Panc1 (cell line): ENCODE measurements around the gene BIK. TPM values are rescaled to one million over a fixed set of nuclear protein-coding genes. Genes with fewer than 3 reads are reported as not detected.

ENCODE experiments used
- ATAC-seq: fragments of 200-7000 bp; cut with Tn5 transposase; 2 replicates; pipeline ENCODE4 v1.9.1; 2020; ENCODE audit warnings: mild to moderate bottlenecking, moderate library complexity
- BruUV-seq: library from RNA; stranded (reverse); fragments of 400-500 nt; replicated peaks from 2 replicates; lab custom pipeline; 2021; lab: Mats Ljungman, UMichigan
- CTCF ChIA-PET: fragments of 300-600 bp; sonication (Branson Sonifier 250); formaldehyde crosslinking; loops from one replicate; lab custom pipeline; 2022; ENCODE audit warnings: antibody characterized with exemption; lab: Charles Lee
- POLR2A ChIA-PET: fragments of 300-600 bp; sonication (Branson Sonifier 250); formaldehyde crosslinking; loops from one replicate; lab custom pipeline; 2022; ENCODE audit warnings: antibody characterized with exemption; lab: Charles Lee
- DNase-seq: peaks from one replicate; pipeline ENCODE4 v3.0.0-alpha.2; 2010; ENCODE audit warnings: low read depth, low spot score
- H3K27ac ChIP-seq: 2 replicates; pipeline ENCODE4 v1.5.1; 2011; ENCODE audit warnings: mild to moderate bottlenecking, low read length, inconsistent platforms
- H3K27me3 ChIP-seq: fragments of 200-500 bp; sonication (Bioruptor generic); 2 replicates; pipeline ENCODE4 v1.6.0; 2014; ENCODE audit warnings: low read length, inconsistent platforms; ENCODE audit not compliant: control insufficient read depth, insufficient read depth
- H3K36me3 ChIP-seq: fragments of 200-500 bp; sonication (Bioruptor generic); 2 replicates; pipeline ENCODE4 v1.5.1; 2014; ENCODE audit warnings: inconsistent platforms, mild to moderate bottlenecking, low read length, moderate library complexity; ENCODE audit not compliant: control insufficient read depth, insufficient read depth
- H3K4me1 ChIP-seq: 2 replicates; pipeline ENCODE4 v1.5.1; 2011; ENCODE audit warnings: inconsistent platforms, mild to moderate bottlenecking, low read length, moderate library complexity; ENCODE audit not compliant: control insufficient read depth, insufficient read depth
- H3K4me3 ChIP-seq, 2 experiments: 2 replicates each; pipeline ENCODE4 v1.5.1; 2011 to 2012; ENCODE audit warnings: low read depth in 2 of 2, low read length in 2 of 2, mild to moderate bottlenecking in 2 of 2, inconsistent platforms in 1 of 2, moderate library complexity in 1 of 2
- H3K9me3 ChIP-seq: fragments of 200-500 bp; sonication (Bioruptor generic); 2 replicates; pipeline ENCODE4 v1.5.1; 2014; ENCODE audit warnings: low read depth, mild to moderate bottlenecking, inconsistent platforms, low read length, moderate library complexity; ENCODE audit not compliant: control insufficient read depth, insufficient read depth
- POLR2AphosphoS5 ChIP-seq: IDR thresholded peaks from 2 replicates; pipeline ENCODE4 v1.6.1; 2012; ENCODE audit warnings: mild to moderate bottlenecking, low read depth, low read length, moderate library complexity
- SIN3A ChIP-seq: IDR thresholded peaks from 2 replicates; pipeline ENCODE4 v1.6.1; 2012; ENCODE audit warnings: low read depth, mild to moderate bottlenecking, low read length, moderate library complexity, borderline replicate concordance; ENCODE audit not compliant: insufficient read depth
- TCF7L2 ChIP-seq: IDR thresholded peaks from 2 replicates; pipeline ENCODE4 v1.6.1; 2011; ENCODE audit warnings: mild to moderate bottlenecking, low read depth, low read length, inconsistent platforms
- in situ Hi-C: cut with HindIII; loops from 2 replicates; pipeline ENCODE4 v1.10.0; 2016; ENCODE audit warnings: low sequenced_read_pairs, low pct_unique_long_range_greater_than_20kb
- intact Hi-C: fragments of 100-400 bp; cut with micrococcal nuclease; formaldehyde crosslinking; loops from one replicate; pipeline ENCODE4 v1.10.0; 2022; ENCODE audit not compliant: unreplicated experiment
- total RNA-seq: library from RNA; stranded (reverse); gene quantifications from one replicate; pipeline ENCODE4 v1.2.1, GENCODE V29; 2021; ENCODE audit not compliant: unreplicated experiment
- TF ChIP-seq, protein P1 (sequence below): fragments of 450-650 bp; IDR thresholded peaks from 2 replicates; pipeline ENCODE4 v1.5.1; 2017; ENCODE audit warnings: mild to moderate bottlenecking
- TF ChIP-seq, protein P2 (sequence below), 2 experiments: IDR thresholded peaks; 2 replicates each; pipeline ENCODE4 v1.6.1; 2011 to 2012; ENCODE audit warnings: low read depth in 2 of 2, control low read depth in 1 of 2, low read length in 1 of 2, mild to moderate bottlenecking in 1 of 2, moderate library complexity in 1 of 2; ENCODE audit not compliant: insufficient read depth in 1 of 2

The BIK gene
- total RNA-seq, 1 experiment from 2014 or later: 0.18 TPM

- Histone ChIP-seq H3K9me3 (no peaks in the 10 kb centered on the region), H3K4me3 (peak overlapping the region; percentile 55 to 62), H3K4me1 (peaks cover 6% of the 10 kb centered on the region; the same call in 1 of the 2 replicates), H3K36me3 (no peaks in the 10 kb centered on the region), H3K27ac (peak overlapping the region; percentile 88), H3K27me3 (no peaks in the 10 kb centered on the region)
- DNase-seq (no peak), ATAC-seq (peak; percentile 82)
- TF ChIP-seq SIN3A: 0 out of 2 replicates have a peak, but pooled peaks have one; percentile 35
- TF ChIP-seq, protein P1, sequence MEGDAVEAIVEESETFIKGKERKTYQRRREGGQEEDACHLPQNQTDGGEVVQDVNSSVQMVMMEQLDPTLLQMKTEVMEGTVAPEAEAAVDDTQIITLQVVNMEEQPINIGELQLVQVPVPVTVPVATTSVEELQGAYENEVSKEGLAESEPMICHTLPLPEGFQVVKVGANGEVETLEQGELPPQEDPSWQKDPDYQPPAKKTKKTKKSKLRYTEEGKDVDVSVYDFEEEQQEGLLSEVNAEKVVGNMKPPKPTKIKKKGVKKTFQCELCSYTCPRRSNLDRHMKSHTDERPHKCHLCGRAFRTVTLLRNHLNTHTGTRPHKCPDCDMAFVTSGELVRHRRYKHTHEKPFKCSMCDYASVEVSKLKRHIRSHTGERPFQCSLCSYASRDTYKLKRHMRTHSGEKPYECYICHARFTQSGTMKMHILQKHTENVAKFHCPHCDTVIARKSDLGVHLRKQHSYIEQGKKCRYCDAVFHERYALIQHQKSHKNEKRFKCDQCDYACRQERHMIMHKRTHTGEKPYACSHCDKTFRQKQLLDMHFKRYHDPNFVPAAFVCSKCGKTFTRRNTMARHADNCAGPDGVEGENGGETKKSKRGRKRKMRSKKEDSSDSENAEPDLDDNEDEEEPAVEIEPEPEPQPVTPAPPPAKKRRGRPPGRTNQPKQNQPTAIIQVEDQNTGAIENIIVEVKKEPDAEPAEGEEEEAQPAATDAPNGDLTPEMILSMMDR: no peak
- no peak for TF ChIP-seq POLR2AphosphoS5
- TF ChIP-seq TCF7L2: no peak
- TF ChIP-seq, protein P2, sequence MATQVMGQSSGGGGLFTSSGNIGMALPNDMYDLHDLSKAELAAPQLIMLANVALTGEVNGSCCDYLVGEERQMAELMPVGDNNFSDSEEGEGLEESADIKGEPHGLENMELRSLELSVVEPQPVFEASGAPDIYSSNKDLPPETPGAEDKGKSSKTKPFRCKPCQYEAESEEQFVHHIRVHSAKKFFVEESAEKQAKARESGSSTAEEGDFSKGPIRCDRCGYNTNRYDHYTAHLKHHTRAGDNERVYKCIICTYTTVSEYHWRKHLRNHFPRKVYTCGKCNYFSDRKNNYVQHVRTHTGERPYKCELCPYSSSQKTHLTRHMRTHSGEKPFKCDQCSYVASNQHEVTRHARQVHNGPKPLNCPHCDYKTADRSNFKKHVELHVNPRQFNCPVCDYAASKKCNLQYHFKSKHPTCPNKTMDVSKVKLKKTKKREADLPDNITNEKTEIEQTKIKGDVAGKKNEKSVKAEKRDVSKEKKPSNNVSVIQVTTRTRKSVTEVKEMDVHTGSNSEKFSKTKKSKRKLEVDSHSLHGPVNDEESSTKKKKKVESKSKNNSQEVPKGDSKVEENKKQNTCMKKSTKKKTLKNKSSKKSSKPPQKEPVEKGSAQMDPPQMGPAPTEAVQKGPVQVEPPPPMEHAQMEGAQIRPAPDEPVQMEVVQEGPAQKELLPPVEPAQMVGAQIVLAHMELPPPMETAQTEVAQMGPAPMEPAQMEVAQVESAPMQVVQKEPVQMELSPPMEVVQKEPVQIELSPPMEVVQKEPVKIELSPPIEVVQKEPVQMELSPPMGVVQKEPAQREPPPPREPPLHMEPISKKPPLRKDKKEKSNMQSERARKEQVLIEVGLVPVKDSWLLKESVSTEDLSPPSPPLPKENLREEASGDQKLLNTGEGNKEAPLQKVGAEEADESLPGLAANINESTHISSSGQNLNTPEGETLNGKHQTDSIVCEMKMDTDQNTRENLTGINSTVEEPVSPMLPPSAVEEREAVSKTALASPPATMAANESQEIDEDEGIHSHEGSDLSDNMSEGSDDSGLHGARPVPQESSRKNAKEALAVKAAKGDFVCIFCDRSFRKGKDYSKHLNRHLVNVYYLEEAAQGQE (IDR thresholded peaks at IDR 0.05; ENCODE audit: insufficient read depth in 1 of 2, low read depth in 2 of 2, low read length in 1 of 2): no peak
- ChIA-PET POLR2A (interaction anchor here (0.6 kb wide), 1 partner anchor 20 kb away, joined by 11 read pairs; no protein-coding TSS in a partner anchor), CTCF (no interaction called here)
- in situ Hi-C loops (no loop called here), intact Hi-C loops (no loop called here)
- no TSS peak for BruUV-seq
These were observed 42.0 kb downstream of the BIK start for GRCh38 chr22:43152357-43153071.

DNA sequence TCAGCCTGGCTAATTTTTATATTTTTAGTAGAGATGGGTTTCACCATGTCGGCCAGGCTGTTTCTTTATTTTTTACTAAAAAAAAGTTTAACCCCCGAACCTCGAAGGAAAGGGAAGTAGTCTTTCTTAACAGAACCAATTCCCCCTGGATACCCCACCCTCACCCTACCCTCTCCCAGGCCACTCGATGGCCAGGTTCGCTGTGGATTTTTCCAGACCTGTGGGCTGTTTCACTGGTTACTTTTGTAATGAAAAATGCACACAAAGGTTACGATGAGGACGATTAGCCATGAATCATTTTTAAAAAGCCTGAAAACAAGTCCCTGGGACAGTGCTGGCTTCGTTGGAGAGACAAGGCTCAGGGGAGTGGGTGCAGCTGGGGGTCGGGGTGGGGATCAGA, 43.3 kb downstream of the BIK start:
- peaks cover 6% of the 10 kb centered on the region; the same call in 1 of the 2 replicates for H3K4me1 ChIP-seq
- POLR2A ChIA-PET: no interaction called here
- H3K27ac ChIP-seq: peak overlapping the region; percentile 48; the same call in 1 of the 2 replicates
- CTCF ChIA-PET: no interaction called here
- no peaks in the 10 kb centered on the region for H3K9me3 ChIP-seq
- ATAC-seq: no peak
- intact Hi-C loops (no loop called here), in situ Hi-C loops (no loop called here)
- H3K36me3 ChIP-seq: no peaks in the 10 kb centered on the region
- peak overlapping the region; percentile 11 to 35; a peak in 3 of 4 replicates for H3K4me3 ChIP-seq
- DNase-seq: no peak
- no peaks in the 10 kb centered on the region for H3K27me3 ChIP-seq
- TF ChIP-seq SIN3A: no peak
- BruUV-seq: TSS peak; percentile 54
